Measurements from ENCODE around the gene FOXQ1.

- TF ChIP-seq CTCF (tag by site-specific recombination; IDR thresholded peaks at IDR 0.05) (no peak), YY1 (tag by site-specific recombination; IDR thresholded peaks at IDR 0.05) (no peak), ZNF785 (tag by site-specific recombination; IDR thresholded peaks at IDR 0.05) (no peak), HOXA7 (CRISPR knock-in tag; IDR thresholded peaks at IDR 0.05; ENCODE audit: borderline replicate concordance) (no peak), YY2 (tag by site-specific recombination; IDR thresholded peaks at IDR 0.05) (no peak), ZNF513 (tag by site-specific recombination; IDR thresholded peaks at IDR 0.05) (no peak), ZNF350 (tag by site-specific recombination; IDR thresholded peaks at IDR 0.05) (no peak), ZNF274 (IDR thresholded peaks at IDR 0.05; ENCODE audit: low read length) (no peak), ZNF274 (tag by site-specific recombination; IDR thresholded peaks at IDR 0.05; ENCODE audit: borderline replicate concordance) (no peak), ZBTB20 (tag by site-specific recombination; IDR thresholded peaks at IDR 0.05) (no peak), ZBTB26 (tag by site-specific recombination; optimal IDR thresholded peaks at IDR 0.05) (no peak), PBX3 (CRISPR knock-in tag; IDR thresholded peaks at IDR 0.05) (no peak)
Measured at GRCh38 chr6:1315560-1316386, 3.9 kb downstream of the FOXQ1 start.
